Immature natural killer cell (primary cell): ENCODE data around the gene FAM83E. TPM values are rescaled to one million over a fixed set of nuclear protein-coding genes. Genes with fewer than 3 reads are reported as not detected.

Source experiments
- polyA plus RNA-seq, 3 donors: library from polyadenylated mRNA; unstranded; fragments of 300-500 nt; fragmentation: Illumina TruSeq; gene quantifications; one replicate each; pipeline ENCODE4 v1.2.3, GENCODE V29; 2021

FAM83E gene
- polyA plus RNA-seq, 3 donors from 2014 or later: not detected

Other genes with a start within 250 kb of the FAM83E start
- 10 to 100 TPM; 14.8 to 30.5 (median 20.2) TPM for gene KDELR1, start 223.5 kb downstream of the FAM83E start, polyA plus RNA-seq
- not detected for gene GRIN2D, start 221.4 kb downstream of the FAM83E start, polyA plus RNA-seq
- gene GRWD1, start 169.1 kb downstream of the FAM83E start, polyA plus RNA-seq: 10 to 100 TPM; 32.3 to 42.4 (median 34.6) TPM
- under 1 TPM in 2 of 3 donors, not detected in 1; 0.06 to 0.07 TPM for gene KCNJ14, start 159.5 kb downstream of the FAM83E start, polyA plus RNA-seq
- 10 to 100 TPM; 14.4 to 37.6 (median 29.6) TPM for gene CYTH2, start 145.7 kb downstream of the FAM83E start, polyA plus RNA-seq
- not detected for gene LMTK3, start 103.2 kb downstream of the FAM83E start, polyA plus RNA-seq
- gene SULT2B1, start 62.9 kb downstream of the FAM83E start, polyA plus RNA-seq: not detected
- gene SPACA4, start 8.3 kb downstream of the FAM83E start, polyA plus RNA-seq: not detected
- gene RPL18, start 4.1 kb upstream of the FAM83E start, polyA plus RNA-seq: 1,000 to 10,000 TPM in 1 of 3 donors, 100 to 1,000 TPM in 2; 938 to 1,525 (median 950) TPM
- gene SPHK2, start 4.4 kb upstream of the FAM83E start, polyA plus RNA-seq: 10 to 100 TPM; 10.5 to 14.5 (median 14.1) TPM
- gene DBP, start 22.3 kb upstream of the FAM83E start, polyA plus RNA-seq: 10 to 100 TPM; 23.6 to 65.1 (median 26.3) TPM
- 10 to 100 TPM in 1 of 3 donors, 1 to 10 TPM in 2; 1.8 to 16.4 (median 3.6) TPM for gene CA11, start 31.1 kb upstream of the FAM83E start, polyA plus RNA-seq
- gene NTN5, start 57.9 kb upstream of the FAM83E start, polyA plus RNA-seq: under 1 TPM in 1 of 3 donors, not detected in 2; 0.46 TPM
- under 1 TPM in 1 of 3 donors, not detected in 2; 0.21 TPM for gene FUT2, start 80.9 kb upstream of the FAM83E start, polyA plus RNA-seq
- gene MAMSTR, start 104.6 kb upstream of the FAM83E start, polyA plus RNA-seq: 1 to 10 TPM in 1 of 3 donors, under 1 TPM in 1, not detected in 1; 0.17 to 1.1 TPM
- gene RASIP1, start 125.5 kb upstream of the FAM83E start, polyA plus RNA-seq: under 1 TPM in 1 of 3 donors, not detected in 2; 0.10 TPM
- gene IZUMO1, start 131.8 kb upstream of the FAM83E start, polyA plus RNA-seq: not detected
- gene FUT1, start 137.6 kb upstream of the FAM83E start, polyA plus RNA-seq: not detected
- gene FGF21, start 140.4 kb upstream of the FAM83E start, polyA plus RNA-seq: not detected
- gene BCAT2, start 196.0 kb upstream of the FAM83E start, polyA plus RNA-seq: 10 to 100 TPM; 18.0 to 21.3 (median 19.9) TPM
- gene HSD17B14, start 221.4 kb upstream of the FAM83E start, polyA plus RNA-seq: not detected